ENCODE results near the gene ADIG.

DNA sequence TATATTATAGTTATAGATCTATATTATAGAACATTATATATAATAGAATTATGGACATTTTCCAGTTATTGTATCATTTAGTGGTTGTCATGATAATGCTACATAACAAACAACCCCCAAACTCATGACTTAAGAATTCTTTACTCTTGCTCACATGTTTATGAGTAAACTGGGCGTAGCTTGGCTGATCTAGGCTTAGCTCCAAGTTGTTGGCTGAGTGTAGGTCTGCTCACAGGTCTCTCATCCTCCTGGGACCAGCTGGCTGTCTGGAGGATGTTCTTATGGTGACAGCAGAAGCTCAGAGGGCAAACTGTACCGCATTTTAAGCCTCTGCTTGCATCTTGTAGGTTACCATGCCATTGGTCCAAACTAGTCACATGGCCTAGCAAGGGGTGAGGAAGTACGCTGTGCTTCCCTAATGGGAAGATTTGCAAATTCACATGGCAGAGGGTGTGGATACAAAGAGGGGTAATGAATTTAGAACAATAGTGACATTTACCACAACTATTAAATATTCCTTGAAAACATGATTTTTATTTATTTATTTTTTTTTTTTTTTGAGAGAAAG is 54.8 kb downstream of the ADIG start:
- TF ChIP-seq, protein P1, sequence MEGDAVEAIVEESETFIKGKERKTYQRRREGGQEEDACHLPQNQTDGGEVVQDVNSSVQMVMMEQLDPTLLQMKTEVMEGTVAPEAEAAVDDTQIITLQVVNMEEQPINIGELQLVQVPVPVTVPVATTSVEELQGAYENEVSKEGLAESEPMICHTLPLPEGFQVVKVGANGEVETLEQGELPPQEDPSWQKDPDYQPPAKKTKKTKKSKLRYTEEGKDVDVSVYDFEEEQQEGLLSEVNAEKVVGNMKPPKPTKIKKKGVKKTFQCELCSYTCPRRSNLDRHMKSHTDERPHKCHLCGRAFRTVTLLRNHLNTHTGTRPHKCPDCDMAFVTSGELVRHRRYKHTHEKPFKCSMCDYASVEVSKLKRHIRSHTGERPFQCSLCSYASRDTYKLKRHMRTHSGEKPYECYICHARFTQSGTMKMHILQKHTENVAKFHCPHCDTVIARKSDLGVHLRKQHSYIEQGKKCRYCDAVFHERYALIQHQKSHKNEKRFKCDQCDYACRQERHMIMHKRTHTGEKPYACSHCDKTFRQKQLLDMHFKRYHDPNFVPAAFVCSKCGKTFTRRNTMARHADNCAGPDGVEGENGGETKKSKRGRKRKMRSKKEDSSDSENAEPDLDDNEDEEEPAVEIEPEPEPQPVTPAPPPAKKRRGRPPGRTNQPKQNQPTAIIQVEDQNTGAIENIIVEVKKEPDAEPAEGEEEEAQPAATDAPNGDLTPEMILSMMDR (IDR thresholded peaks at IDR 0.05) = no peak
- TF ChIP-seq POLR2A (IDR thresholded peaks at IDR 0.05) = no peak
- no peak for TF ChIP-seq EP300 (IDR thresholded peaks at IDR 0.05)
